IPS DF 19.7 (cell line): ENCODE data around the gene TFDP2.

Experiments
- DNase-seq: peaks from one replicate; pipeline ENCODE4 v3.0.0-alpha.2; 2013; ENCODE audit warnings: low read depth, low spot score

Gene TFDP2

GRCh38 chr3:141965471-141965870, 183.9 kb downstream of the TFDP2 start:
- DNase-seq: no peak

GRCh38 chr3:141963301-141963700, 186.0 kb downstream of the TFDP2 start:
- no peak for DNase-seq

GRCh38 chr3:141960731-141961130, 188.6 kb downstream of the TFDP2 start:
- DNase-seq: no peak

- DNase-seq: no peak
Observed at GRCh38 chr3:141959589-141960554, 189.5 kb downstream of the TFDP2 start.

- no peak for DNase-seq
Observed at GRCh38 chr3:141955175-141955574, 194.2 kb downstream of the TFDP2 start.

GRCh38 chr3:141952611-141953010, 196.7 kb downstream of the TFDP2 start:
- no peak for DNase-seq

- DNase-seq: no peak
Observed at GRCh38 chr3:141950572-141951493, 198.5 kb downstream of the TFDP2 start.

- no peak for DNase-seq
Observed at GRCh38 chr3:141949972-141950371, 199.4 kb downstream of the TFDP2 start.

GRCh38 chr3:141949399-141949798, 199.9 kb downstream of the TFDP2 start:
- no peak for DNase-seq

GRCh38 chr3:141945726-141946485, 203.4 kb downstream of the TFDP2 start:
- no peak for DNase-seq

GRCh38 chr3:141942006-141942405, 207.3 kb downstream of the TFDP2 start:
- no peak for DNase-seq

- no peak for DNase-seq
Observed at GRCh38 chr3:141941093-141941492, 208.3 kb downstream of the TFDP2 start.

- no peak for DNase-seq
Observed at GRCh38 chr3:141940194-141940776, 209.1 kb downstream of the TFDP2 start.

GRCh38 chr3:141939759-141940158, 209.6 kb downstream of the TFDP2 start:
- DNase-seq: no peak

- DNase-seq: no peak
Observed at GRCh38 chr3:141938011-141938500, 211.3 kb downstream of the TFDP2 start.

GRCh38 chr3:141934354-141934753, 215.0 kb downstream of the TFDP2 start:
- DNase-seq: no peak

- no peak for DNase-seq
Observed at GRCh38 chr3:141933421-141934300, 215.7 kb downstream of the TFDP2 start.

GRCh38 chr3:141930801-141931200, 218.5 kb downstream of the TFDP2 start:
- no peak for DNase-seq

GRCh38 chr3:141929341-141929995, 219.9 kb downstream of the TFDP2 start:
- no peak for DNase-seq
